H1 (cell line): Measurements from ENCODE around the gene PVR. TPM values are rescaled to one million over a fixed set of nuclear protein-coding genes. Genes with fewer than 3 reads are reported as not detected.

Source experiments
- CTCF ChIA-PET: fragments of 300-600 bp; sonication (Branson Sonifier 250); formaldehyde crosslinking; loops from one replicate; lab custom pipeline; 2021; ENCODE audit not compliant: partially characterized antibody; lab: Charles Lee
- POLR2A ChIA-PET: fragments of 300-600 bp; sonication (Branson Sonifier 250); formaldehyde crosslinking; loops from one replicate; lab custom pipeline; 2021; ENCODE audit warnings: inconsistent platforms; ENCODE audit not compliant: partially characterized antibody; lab: Charles Lee
- DNase-seq, 2 experiments: peaks; one replicate each; pipeline versions ENCODE4 v3.0.0 to v3.0.0-alpha.2; 2010 to 2022; ENCODE audit warnings: low spot score in 2 of 2, low read depth in 1 of 2, mixed read lengths in 1 of 2
- FAIRE-seq: peaks from 2 replicates; lab custom pipeline; 2011; peaks lifted over from hg19 to GRCh38; lab: Jason Lieb, UNC
- H2AFZ ChIP-seq: 2 replicates; pipeline ENCODE4 v1.8.1; 2012; ENCODE audit warnings: low read length, inconsistent platforms
- H2AK5ac ChIP-seq: 2 replicates; pipeline ENCODE4 v1.6.1; 2013; ENCODE audit warnings: low read depth, low read length
- H2BK120ac ChIP-seq: replicated peaks from 2 replicates; pipeline ENCODE3; 2013; ENCODE audit warnings: low read depth, low read length, inconsistent platforms
- H2BK12ac ChIP-seq: 2 replicates; pipeline ENCODE4 v1.6.1; 2013; ENCODE audit warnings: low read depth, low read length
- H2BK15ac ChIP-seq: 2 replicates; pipeline ENCODE4 v1.6.1; 2013; ENCODE audit warnings: low read length
- H2BK20ac ChIP-seq: 2 replicates; pipeline ENCODE4 v1.6.1; 2013; ENCODE audit warnings: low read length
- H2BK5ac ChIP-seq: 2 replicates; pipeline ENCODE4 v1.6.1; 2013; ENCODE audit warnings: low read depth, low read length
- H3K14ac ChIP-seq: 2 replicates; pipeline ENCODE4 v1.6.1; 2013; ENCODE audit warnings: inconsistent platforms; ENCODE audit not compliant: insufficient read length
- H3K18ac ChIP-seq: 2 replicates; pipeline ENCODE4 v1.6.1; 2013; ENCODE audit warnings: low read length; ENCODE audit errors: extremely low read depth
- H3K23ac ChIP-seq: 2 replicates; pipeline ENCODE4 v1.6.1; 2013; ENCODE audit warnings: inconsistent platforms; ENCODE audit not compliant: insufficient read length
- H3K23me2 ChIP-seq: 2 replicates; pipeline ENCODE4 v1.6.1; 2013; ENCODE audit warnings: low read depth, low read length
- H3K27ac ChIP-seq: 2 replicates; pipeline ENCODE4 v1.6.1; 2011; ENCODE audit warnings: low read depth, low read length, inconsistent platforms
- H3K27me3 ChIP-seq, 4 experiments: replicated peaks in 1 of 4; 1 replicate in 1 of 4; 2 replicates in 3 of 4; pipeline versions ENCODE4 v1.6.1 to v1.8.1; 2011 to 2013; ENCODE audit warnings: low read length in 3 of 4, mild to moderate bottlenecking in 3 of 4, inconsistent platforms in 2 of 4, mixed read lengths in 2 of 4, moderate library complexity in 1 of 4; ENCODE audit not compliant: control insufficient read depth in 3 of 4, insufficient read depth in 3 of 4; ENCODE audit errors: extremely low read depth in 1 of 4
- H3K36me3 ChIP-seq, 4 experiments: 2 replicates each; pipeline versions ENCODE4 v1.6.1 to v1.8.1; 2011 to 2013; ENCODE audit warnings: mild to moderate bottlenecking in 4 of 4, low read length in 3 of 4, moderate library complexity in 2 of 4, control low read depth in 1 of 4, inconsistent platforms in 1 of 4; ENCODE audit not compliant: insufficient read depth in 4 of 4, control insufficient read depth in 2 of 4
- H3K4ac ChIP-seq: replicated peaks from 2 replicates; pipeline ENCODE3; 2013; ENCODE audit warnings: low read length, low read depth, mixed read lengths, inconsistent platforms; ENCODE audit not compliant: insufficient read length
- H3K4me1 ChIP-seq, 4 experiments: replicated peaks in 1 of 4; 1 replicate in 1 of 4; 2 replicates in 3 of 4; pipeline versions ENCODE4 v1.6.1 to v1.8.1; 2011 to 2013; ENCODE audit warnings: low read length in 3 of 4, inconsistent platforms in 2 of 4, mixed read lengths in 1 of 4; ENCODE audit not compliant: insufficient read depth in 4 of 4, control insufficient read depth in 3 of 4
- H3K4me2 ChIP-seq, 2 experiments: 2 replicates each; pipeline versions ENCODE4 v1.6.1 to v1.8.1; 2011 to 2013; ENCODE audit warnings: low read depth in 2 of 2, low read length in 2 of 2, control low read depth in 1 of 2, inconsistent platforms in 1 of 2, mild to moderate bottlenecking in 1 of 2; ENCODE audit not compliant: insufficient read depth in 1 of 2
- H3K4me3 ChIP-seq, 4 experiments: fragments of 200-600, 300-600 bp in 1 of 4; sonication (generic), shearing (Covaris generic), sonication (Bioruptor Twin) in 1 of 4; 2 replicates each; pipeline versions ENCODE4 v1.5.1 to v1.8.1; 2011 to 2016; ENCODE audit warnings: low read length in 4 of 4, low read depth in 3 of 4, control low read depth in 2 of 4, inconsistent platforms in 2 of 4, mild to moderate bottlenecking in 2 of 4, mixed read lengths in 1 of 4, moderate library complexity in 1 of 4; ENCODE audit not compliant: insufficient read depth in 2 of 4; ENCODE audit errors: extremely low read depth in 1 of 4
- H3K56ac ChIP-seq: replicated peaks from 2 replicates; pipeline ENCODE3; 2013; ENCODE audit warnings: low read depth, mild to moderate bottlenecking, mixed read lengths, low read length, inconsistent platforms; ENCODE audit not compliant: insufficient read length
- H3K79me1 ChIP-seq: 2 replicates; pipeline ENCODE4 v1.6.1; 2013; ENCODE audit warnings: low read depth, low read length, control low read depth
- H3K79me2 ChIP-seq, 2 experiments: 2 replicates each; pipeline versions ENCODE4 v1.6.1 to v1.8.1; 2012 to 2013; ENCODE audit warnings: low read length in 2 of 2, mild to moderate bottlenecking in 2 of 2, inconsistent platforms in 1 of 2; ENCODE audit not compliant: insufficient read depth in 2 of 2, control insufficient read depth in 1 of 2
- H3K9ac ChIP-seq, 4 experiments: replicated peaks in 1 of 4; 1 replicate in 1 of 4; 2 replicates in 3 of 4; pipeline versions ENCODE4 v1.6.1 to v1.8.1; 2011 to 2013; ENCODE audit warnings: low read depth in 3 of 4, low read length in 3 of 4, control low read depth in 2 of 4, mild to moderate bottlenecking in 2 of 4, moderate library complexity in 2 of 4, inconsistent platforms in 1 of 4; ENCODE audit errors: extremely low read depth in 1 of 4
- H3K9me3 ChIP-seq, 2 experiments: 2 replicates each; pipeline versions ENCODE4 v1.6.1 to v1.8.1; 2012 to 2013; ENCODE audit warnings: mild to moderate bottlenecking in 2 of 2, moderate library complexity in 2 of 2, control low read depth in 1 of 2, inconsistent platforms in 1 of 2, low read depth in 1 of 2, low read length in 1 of 2, mixed read lengths in 1 of 2; ENCODE audit not compliant: insufficient read depth in 2 of 2
- H4K20me1 ChIP-seq, 2 experiments: replicated peaks in 1 of 2; 2 replicates each; pipeline versions ENCODE3 to v1.8.1; 2011 to 2013; ENCODE audit warnings: inconsistent platforms in 2 of 2, low read length in 2 of 2, mild to moderate bottlenecking in 1 of 2; ENCODE audit not compliant: insufficient read depth in 2 of 2, control insufficient read depth in 1 of 2
- H4K5ac ChIP-seq: 2 replicates; pipeline ENCODE4 v1.6.1; 2013; ENCODE audit warnings: low read length, low read depth, mixed read lengths, inconsistent platforms; ENCODE audit not compliant: insufficient read length
- H4K8ac ChIP-seq: 2 replicates; pipeline ENCODE4 v1.8.0; 2013; ENCODE audit warnings: mild to moderate bottlenecking, moderate library complexity, low read length, inconsistent platforms; ENCODE audit not compliant: insufficient read depth; ENCODE audit errors: extremely low read depth
- H4K91ac ChIP-seq: replicated peaks from 2 replicates; pipeline ENCODE3; 2013; ENCODE audit warnings: low read length, mixed read lengths, inconsistent platforms; ENCODE audit not compliant: insufficient read length
- CBX5 ChIP-seq: fragments of 300-800, 300-1000 bp; sonication (generic); IDR thresholded peaks from 2 replicates; pipeline ENCODE4 v1.7.1; 2016; ENCODE audit warnings: antibody characterized with exemption, low read length, low read depth
- CTBP2 ChIP-seq: IDR thresholded peaks from 2 replicates; pipeline ENCODE4 v1.7.0; 2011; ENCODE audit warnings: borderline replicate concordance, mild to moderate bottlenecking, moderate library complexity, mixed read lengths, low read length; ENCODE audit not compliant: insufficient read depth, insufficient read length
- CTCF ChIP-seq, 3 experiments: IDR thresholded peaks; 1 replicate in 2 of 3; 2 replicates in 1 of 3; pipeline versions ENCODE4 v1.5.1 to v1.6.1; 2011; ENCODE audit warnings: low read length in 3 of 3, mild to moderate bottlenecking in 3 of 3, inconsistent platforms in 2 of 3, low read depth in 1 of 3, moderate library complexity in 1 of 3; ENCODE audit not compliant: insufficient read depth in 1 of 3; ENCODE audit errors: control extremely low read depth in 1 of 3
- NANOG ChIP-seq: IDR thresholded peaks from 2 replicates; pipeline ENCODE4 v1.6.1; 2011; ENCODE audit warnings: low read length, low read depth, mild to moderate bottlenecking, inconsistent platforms; ENCODE audit not compliant: insufficient read depth, poor library complexity, severe bottlenecking
- POU5F1 ChIP-seq: IDR thresholded peaks from 2 replicates; pipeline ENCODE4 v1.6.1; 2011; ENCODE audit warnings: low read depth, mild to moderate bottlenecking, low read length, moderate library complexity
- WGBS, 2 experiments: shearing (Covaris generic) in 1 of 2; methylation state at CpG; one replicate each; pipeline versions ENCODE4 v1.1.6 to v1.1.7; 2013 to 2015; ENCODE audit warnings: low lambda C conversion rate in 2 of 2, mixed read lengths in 2 of 2, inconsistent platforms in 1 of 2, low coverage in 1 of 2, missing lambda C conversion rate in 1 of 2; ENCODE audit not compliant: insufficient replicate concordance in 2 of 2, insufficient coverage in 1 of 2, insufficient read length in 1 of 2; ENCODE audit errors: extremely low coverage in 1 of 2, missing lambda C conversion rate in 1 of 2; 5-methylcytosine and 5-hydroxymethylcytosine counted together
- polyA plus RNA-seq, 7 experiments: library from polyadenylated mRNA; depleted of rRNA in 3 of 7; stranded (reverse) in 5 of 7; unstranded in 2 of 7; fragments of >200 nt in 5 of 7; fragments of 200-250 nt in 2 of 7; gene quantifications; 1 replicate in 5 of 7; 2 replicates in 1 of 7; 4 replicates in 1 of 7; pipeline versions ENCODE4 v1.2.1 to v1.2.3, GENCODE V29; 2011 to 2013; ENCODE audit warnings: missing spikeins in 2 of 7, mixed read lengths in 2 of 7
- total RNA-seq: library from RNA; stranded (reverse); fragmentation: NEBNext Ultra II Directional; extraction: Animal tissue kit (Norgen Biotek cat#: 25700); gene quantifications from 2 replicates; pipeline ENCODE4 v1.2.1, GENCODE V29; 2021

The PVR gene
- total and polyA plus RNA-seq, 2 of the 8 experiments (the other 6 are each of a cell fraction or from before 2014, with no cell fraction given): 13.3 to 14.8 TPM

GRCh38 chr19:44645407-44646048 lies 1.8 kb downstream of the PVR start:
- Histone ChIP-seq H4K5ac (no peak overlapping the region), H3K4me3 (no peak overlapping the region), H3K23ac (no peak overlapping the region), H3K36me3 (peaks cover 5 to 22% (median 13%) of the 10 kb centered on the region in 4 experiments; a peak in 6 of 8 replicates), H3K79me1 (no peaks in the 10 kb centered on the region; the same call in none of the 2 replicates), H2BK5ac (no peak overlapping the region), H4K20me1 (peaks cover 2 to 7% of the 10 kb centered on the region in 2 experiments), H3K14ac (no peak overlapping the region), H3K23me2 (peaks cover 3% of the 10 kb centered on the region; the same call in 1 of the 2 replicates), H2AFZ (no peak overlapping the region), H3K79me2 (peaks cover 0 to 3% of the 10 kb centered on the region in 2 experiments; a peak in 2 of 4 replicates), H2BK15ac (no peak overlapping the region), H4K8ac (no peak overlapping the region), H3K27me3 (peaks cover 0 to 8% (median 6%) of the 10 kb centered on the region in 4 experiments; a peak in 6 of 7 replicates), H2BK120ac (no peak overlapping the region), H3K9ac (no peak overlapping the region), H2BK20ac (no peak overlapping the region), H2BK12ac (no peak overlapping the region), H4K91ac (no peak overlapping the region), H3K4ac (no peak overlapping the region), H3K56ac (no peak overlapping the region), H2AK5ac (no peak overlapping the region), H3K27ac (no peak overlapping the region), H3K4me1 (peaks cover 0 to 2% (median under 1%) of the 10 kb centered on the region in 4 experiments; a peak in 2 of 7 replicates), H3K4me2 (no peak overlapping the region; a peak in 1 of 4 replicates), H3K18ac (no peak overlapping the region), H3K9me3 (no peaks in the 10 kb centered on the region)
- DNase-seq: no peak
- 90% methylated on average over 8 of the region's 8 CpGs; no CpG with 5 or more reads in 1 of the 2 experiments for WGBS, 2 experiments
- POLR2A ChIA-PET: interaction anchor here (1.1 kb wide), 1 partner anchor 70 kb away, joined by 3 read pairs; no protein-coding TSS in a partner anchor
- no peak for FAIRE-seq
- CTCF ChIA-PET: interaction anchor here (0.6 to 1.0 kb wide), 4 partner anchors 10 to 145 kb away, joined by 3 read pairs; partner anchors contain the start of gene ZNF180
- TF ChIP-seq CBX5 (no peak), POU5F1 (no peak), CTBP2 (no peak), NANOG (no peak), CTCF (IDR thresholded peaks at IDR 0.05; ENCODE audit: control extremely low read depth in 1 of 3, insufficient read depth in 1 of 3, low read depth in 1 of 3, low read length in 3 of 3) (no peak)
